Osteocyte (in vitro differentiated cells): ENCODE measurements around the gene IFI6. TPM values are rescaled to one million over a fixed set of nuclear protein-coding genes. Genes with fewer than 3 reads are reported as not detected.

Experiments used
- DNase-seq: peaks from one replicate; pipeline ENCODE4 v3.0.0; 2021; ENCODE audit warnings: mixed read lengths; ENCODE audit not compliant: unreplicated experiment; ENCODE audit errors: extremely low spot score
- H3K27ac Mint-ChIP-seq: one replicate; pipeline ENCODE4 v1.8.0; 2021; ENCODE audit warnings: mild to moderate bottlenecking, mixed read lengths; ENCODE audit not compliant: unreplicated experiment
- H3K27me3 Mint-ChIP-seq: one replicate; pipeline ENCODE4 v1.8.0; 2021; ENCODE audit warnings: mixed read lengths; ENCODE audit not compliant: unreplicated experiment
- H3K36me3 Mint-ChIP-seq: one replicate; pipeline ENCODE4 v1.8.0; 2021; ENCODE audit warnings: mixed read lengths; ENCODE audit not compliant: unreplicated experiment
- H3K4me1 Mint-ChIP-seq: one replicate; pipeline ENCODE4 v1.8.0; 2021; ENCODE audit warnings: mixed read lengths; ENCODE audit not compliant: unreplicated experiment
- H3K4me3 Mint-ChIP-seq: one replicate; pipeline ENCODE4 v1.8.0; 2021; ENCODE audit warnings: mild to moderate bottlenecking, moderate library complexity, mixed read lengths; ENCODE audit not compliant: unreplicated experiment
- H3K9me3 Mint-ChIP-seq: one replicate; pipeline ENCODE4 v1.8.0; 2021; ENCODE audit warnings: mixed read lengths; ENCODE audit not compliant: unreplicated experiment
- long read RNA-seq: library from polyadenylated mRNA; unstranded; transcript quantifications from one replicate; pipeline ENCODE4 v2.0.0, GENCODE V29; 2021
- total RNA-seq: library from RNA; stranded (reverse); gene quantifications from 2 replicates; pipeline ENCODE4 v1.2.1, GENCODE V29; 2021
- TF ChIP-seq, protein P1 (sequence below): fragments of 200-600 bp; sonication (generic); IDR thresholded peaks from 2 replicates; pipeline ENCODE4 v1.5.0; 2021; ENCODE audit warnings: antibody characterized with exemption, mild to moderate bottlenecking, moderate library complexity

The IFI6 gene
- total RNA-seq, result 49.5 and 54.1 TPM in 2 replicates
- long read RNA-seq, transcript IFI6-203 (5 exons, 828 nt), result minor isoform, 5 of 29 reads
- long read RNA-seq, transcript IFI6-202 (5 exons, 841 nt), result major isoform, 22 of 29 reads
- long read RNA-seq, partial matches to known transcripts, result 0 of 29 reads
- long read RNA-seq, other reads (novel, unspliced or antisense), result 2 of 29 reads

DNA sequence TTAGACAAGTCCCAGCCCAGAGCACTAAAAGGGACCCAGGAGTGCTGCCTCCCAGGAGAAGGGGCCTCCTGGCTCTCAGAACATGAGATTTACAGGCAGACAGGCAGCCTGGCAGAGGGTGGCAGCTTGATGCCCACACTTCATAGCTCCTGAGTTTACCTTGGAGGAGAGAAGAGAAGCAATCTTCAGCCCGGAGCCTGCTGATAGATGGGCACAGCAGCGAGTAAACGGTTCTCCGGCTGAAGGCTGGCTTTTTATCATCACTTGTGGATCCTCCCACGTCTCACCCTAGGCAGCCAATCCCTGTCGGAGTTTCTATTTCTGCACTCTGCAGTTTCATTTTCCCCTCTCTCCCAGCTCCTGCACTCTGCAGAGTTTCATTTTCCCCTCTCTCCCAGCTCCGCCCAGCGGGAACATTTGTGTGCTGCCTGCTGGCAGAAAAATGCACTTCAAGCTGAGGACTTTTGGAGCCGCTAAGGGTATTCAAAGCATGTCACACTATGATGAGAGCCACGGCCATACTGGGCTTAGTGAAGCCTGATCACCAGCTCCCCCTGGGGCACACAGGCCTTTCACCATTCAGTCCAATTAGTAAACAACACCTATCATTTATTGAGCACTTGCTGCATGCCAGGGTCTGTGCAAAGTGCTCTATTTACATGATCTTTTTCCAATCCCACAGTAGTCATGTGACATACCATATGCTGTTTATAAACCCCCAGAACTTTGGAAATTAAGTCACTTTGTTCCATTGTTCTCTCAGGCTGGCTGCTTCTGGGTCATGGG is at the start of gene IFI6:
Gene IFI6 (minus strand): TSS at position 229 of the 786 bp plus-strand sequence. CDS start 2,878 bp downstream, outside the sequence.
- Mint-ChIP-seq H3K4me1 (peaks cover 36% of the 10 kb centered on the region), H3K27ac (peak within 1 kb of the TSS; percentile 95), H3K36me3 (peaks cover 1% of the 10 kb centered on the region), H3K27me3 (no peaks in the 10 kb centered on the region), H3K4me3 (peak within 1 kb of the TSS; percentile 81), H3K9me3 (no peaks in the 10 kb centered on the region)
- peak; percentile 95 for DNase-seq
- TF ChIP-seq, protein P1, sequence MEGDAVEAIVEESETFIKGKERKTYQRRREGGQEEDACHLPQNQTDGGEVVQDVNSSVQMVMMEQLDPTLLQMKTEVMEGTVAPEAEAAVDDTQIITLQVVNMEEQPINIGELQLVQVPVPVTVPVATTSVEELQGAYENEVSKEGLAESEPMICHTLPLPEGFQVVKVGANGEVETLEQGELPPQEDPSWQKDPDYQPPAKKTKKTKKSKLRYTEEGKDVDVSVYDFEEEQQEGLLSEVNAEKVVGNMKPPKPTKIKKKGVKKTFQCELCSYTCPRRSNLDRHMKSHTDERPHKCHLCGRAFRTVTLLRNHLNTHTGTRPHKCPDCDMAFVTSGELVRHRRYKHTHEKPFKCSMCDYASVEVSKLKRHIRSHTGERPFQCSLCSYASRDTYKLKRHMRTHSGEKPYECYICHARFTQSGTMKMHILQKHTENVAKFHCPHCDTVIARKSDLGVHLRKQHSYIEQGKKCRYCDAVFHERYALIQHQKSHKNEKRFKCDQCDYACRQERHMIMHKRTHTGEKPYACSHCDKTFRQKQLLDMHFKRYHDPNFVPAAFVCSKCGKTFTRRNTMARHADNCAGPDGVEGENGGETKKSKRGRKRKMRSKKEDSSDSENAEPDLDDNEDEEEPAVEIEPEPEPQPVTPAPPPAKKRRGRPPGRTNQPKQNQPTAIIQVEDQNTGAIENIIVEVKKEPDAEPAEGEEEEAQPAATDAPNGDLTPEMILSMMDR, result peak; percentile 59

DNA sequence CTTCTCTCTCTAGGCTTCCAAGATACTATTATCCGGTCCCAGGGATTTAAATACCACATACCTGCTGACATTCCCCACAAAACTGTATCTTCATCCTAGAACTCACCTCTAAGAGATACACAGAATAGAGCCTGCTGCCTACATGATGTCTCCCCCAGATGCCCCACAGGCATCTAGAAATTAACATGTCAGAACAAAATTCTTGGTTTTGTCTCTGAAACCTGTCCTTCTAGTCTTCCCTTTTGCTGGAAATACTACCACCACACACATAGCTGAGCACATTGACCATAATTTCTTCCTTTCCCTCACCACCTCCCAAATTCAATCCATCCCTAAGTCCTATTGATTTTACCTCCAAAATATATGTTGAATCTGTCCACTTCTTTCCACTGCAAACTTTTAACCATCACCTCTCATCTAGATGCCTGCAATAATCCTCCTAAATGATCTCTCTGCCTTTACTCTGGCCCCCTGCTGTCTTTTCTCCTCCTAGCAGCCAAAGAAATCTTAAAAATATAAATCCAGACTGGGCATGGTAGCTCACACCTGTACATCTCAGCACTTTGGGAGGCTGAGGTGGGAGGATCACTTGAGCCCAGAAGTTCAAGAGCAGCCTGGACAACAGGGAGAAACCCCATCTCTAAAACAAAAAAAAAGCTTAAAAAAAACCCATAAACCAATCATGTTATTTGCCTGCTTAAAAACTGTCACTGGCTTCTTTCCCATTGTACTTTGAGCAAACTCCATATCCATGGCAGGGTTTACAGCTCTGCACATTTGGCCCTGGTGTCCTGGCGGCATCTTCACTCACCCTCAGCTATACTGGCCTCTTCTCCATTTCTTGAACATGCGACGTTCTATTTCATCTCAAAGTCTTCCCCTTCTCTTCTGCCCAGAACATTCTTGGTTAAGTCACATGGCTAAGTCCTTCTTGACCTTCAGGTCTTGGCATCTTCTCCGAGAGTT is 47.6 kb upstream of the IFI6 start:
- Mint-ChIP-seq H3K27ac (no peak overlapping the region), H3K4me1 (no peaks in the 10 kb centered on the region), H3K4me3 (no peak overlapping the region), H3K36me3 (no peaks in the 10 kb centered on the region), H3K9me3 (peaks cover 6% of the 10 kb centered on the region), H3K27me3 (peaks cover 31% of the 10 kb centered on the region)
- TF ChIP-seq, protein P1, result no peak
- DNase-seq, result no peak

GRCh38 chr1:27716262-27716895 is 44.4 kb upstream of the IFI6 start:
- Mint-ChIP-seq H3K9me3 (peaks cover 6% of the 10 kb centered on the region), H3K27me3 (peaks cover 31% of the 10 kb centered on the region)
- no peak for DNase-seq

GRCh38 chr1:27713869-27714513 is 42.0 kb upstream of the IFI6 start:
- TF ChIP-seq, protein P1, result no peak
- Mint-ChIP-seq H3K27me3 (peaks cover 19% of the 10 kb centered on the region), H3K4me1 (no peaks in the 10 kb centered on the region), H3K27ac (no peak overlapping the region), H3K36me3 (no peaks in the 10 kb centered on the region), H3K4me3 (no peak overlapping the region), H3K9me3 (peaks cover 6% of the 10 kb centered on the region)
- DNase-seq, result no peak

More at GRCh38 chr1:27716262-27716895, 44.4 kb upstream of the IFI6 start:
- H3K4me1 Mint-ChIP-seq, result no peaks in the 10 kb centered on the region
- no peak overlapping the region for H3K4me3 Mint-ChIP-seq
- TF ChIP-seq, protein P1, result no peak
- no peak overlapping the region for H3K27ac Mint-ChIP-seq
- no peaks in the 10 kb centered on the region for H3K36me3 Mint-ChIP-seq
